CD4-positive, alpha-beta T cell treated with Interleukin-4 for 1 hour (primary cell): ENCODE results near the gene NPIPB6.

Source experiments
- DNase-seq, 2 donors: peaks; one replicate each; pipeline ENCODE4 v3.0.0-alpha.2; 2020 to 2022

Gene NPIPB6

GRCh38 chr16:28297784-28298510 lies 65.4 kb downstream of the NPIPB6 start:
- DNase-seq: no peak

GRCh38 chr16:28297308-28297707 lies 66.0 kb downstream of the NPIPB6 start:
- no peak for DNase-seq

GRCh38 chr16:28295276-28295675 lies 68.0 kb downstream of the NPIPB6 start:
- DNase-seq: no peak

GRCh38 chr16:28294201-28294600 lies 69.1 kb downstream of the NPIPB6 start:
- no peak for DNase-seq

GRCh38 chr16:28293601-28293960 lies 69.7 kb downstream of the NPIPB6 start:
- no peak for DNase-seq

GRCh38 chr16:28292731-28293600 lies 70.3 kb downstream of the NPIPB6 start:
- DNase-seq: no peak
